ENCODE data around the gene FOCAD. TPM values are rescaled to one million over a fixed set of nuclear protein-coding genes. Genes with fewer than 3 reads are reported as not detected.

FOCAD gene
- total RNA-seq, 1 experiment from 2014 or later: 40.7 TPM

DNA sequence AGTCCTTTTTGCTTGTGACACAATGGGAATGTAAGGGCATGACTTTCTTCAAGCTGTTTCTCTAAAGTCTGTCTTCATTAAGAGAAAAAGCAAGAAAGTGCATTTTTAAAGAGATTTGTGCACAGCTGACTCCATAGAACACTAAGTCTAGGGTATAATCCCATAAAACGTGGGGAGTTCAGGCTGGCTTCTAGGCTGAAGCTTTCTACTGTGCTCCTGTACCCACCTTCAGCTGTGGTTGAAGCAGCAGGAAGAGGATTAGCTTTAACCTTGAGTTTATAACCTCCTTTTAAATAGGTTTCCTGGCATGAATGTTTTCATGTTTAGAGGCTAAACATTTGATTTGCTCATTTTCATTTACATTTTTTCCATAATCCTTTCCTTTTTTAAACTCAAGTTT lies 220.9 kb downstream of the FOCAD start:
- ChIA-PET POLR2A (no interaction called here), CTCF (no interaction called here), RAD21 (ENCODE audit: low non-redundant PET in 1 of 2, low total read pairs in 2 of 2, uncharacterized antibody in 2 of 2, unreplicated experiment in 2 of 2) (no interaction called here)

More for the DNA sequence above, 220.9 kb downstream of the FOCAD start:
- TF ChIP-seq, protein P1, sequence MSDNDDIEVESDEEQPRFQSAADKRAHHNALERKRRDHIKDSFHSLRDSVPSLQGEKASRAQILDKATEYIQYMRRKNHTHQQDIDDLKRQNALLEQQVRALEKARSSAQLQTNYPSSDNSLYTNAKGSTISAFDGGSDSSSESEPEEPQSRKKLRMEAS (IDR thresholded peaks at IDR 0.05): no peak
- TF ChIP-seq, protein P2, sequence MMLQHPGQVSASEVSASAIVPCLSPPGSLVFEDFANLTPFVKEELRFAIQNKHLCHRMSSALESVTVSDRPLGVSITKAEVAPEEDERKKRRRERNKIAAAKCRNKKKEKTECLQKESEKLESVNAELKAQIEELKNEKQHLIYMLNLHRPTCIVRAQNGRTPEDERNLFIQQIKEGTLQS (IDR thresholded peaks at IDR 0.05): no peak
- TF ChIP-seq POLR2AphosphoS5 (IDR thresholded peaks at IDR 0.05; ENCODE audit: low read depth, low read length) (no peak), CEBPB (IDR thresholded peaks at IDR 0.05; ENCODE audit: low read depth) (no peak), FOSL1 (IDR thresholded peaks at IDR 0.05; ENCODE audit: low read depth) (no peak), POLR2A (IDR thresholded peaks at IDR 0.05; ENCODE audit: borderline replicate concordance, extremely low read depth, insufficient read depth, insufficient read length) (no peak), EZH2 (IDR thresholded peaks at IDR 0.05) (no peak), EZH2phosphoT487 (IDR thresholded peaks at IDR 0.05; ENCODE audit: borderline replicate concordance) (no peak), CBX3 (IDR thresholded peaks at IDR 0.05; ENCODE audit: low read depth) (no peak), SP1 (IDR thresholded peaks at IDR 0.05; ENCODE audit: low read depth) (no peak), YY1 (IDR thresholded peaks at IDR 0.05; ENCODE audit: extremely low read depth, insufficient replicate concordance, low read depth, low read length) (no peak), RAD21 (IDR thresholded peaks at IDR 0.05; ENCODE audit: low read depth) (no peak), EGR1 (IDR thresholded peaks at IDR 0.05; ENCODE audit: low read depth) (no peak), SRF (IDR thresholded peaks at IDR 0.05; ENCODE audit: low read depth) (no peak), ELF1 (IDR thresholded peaks at IDR 0.05; ENCODE audit: borderline replicate concordance, low read depth) (no peak), ZFX (IDR thresholded peaks at IDR 0.05) (no peak), TCF7L2 (IDR thresholded peaks at IDR 0.05; ENCODE audit: borderline replicate concordance, extremely low read depth, insufficient read depth, insufficient read length) (no peak)
- TF ChIP-seq, protein P3, sequence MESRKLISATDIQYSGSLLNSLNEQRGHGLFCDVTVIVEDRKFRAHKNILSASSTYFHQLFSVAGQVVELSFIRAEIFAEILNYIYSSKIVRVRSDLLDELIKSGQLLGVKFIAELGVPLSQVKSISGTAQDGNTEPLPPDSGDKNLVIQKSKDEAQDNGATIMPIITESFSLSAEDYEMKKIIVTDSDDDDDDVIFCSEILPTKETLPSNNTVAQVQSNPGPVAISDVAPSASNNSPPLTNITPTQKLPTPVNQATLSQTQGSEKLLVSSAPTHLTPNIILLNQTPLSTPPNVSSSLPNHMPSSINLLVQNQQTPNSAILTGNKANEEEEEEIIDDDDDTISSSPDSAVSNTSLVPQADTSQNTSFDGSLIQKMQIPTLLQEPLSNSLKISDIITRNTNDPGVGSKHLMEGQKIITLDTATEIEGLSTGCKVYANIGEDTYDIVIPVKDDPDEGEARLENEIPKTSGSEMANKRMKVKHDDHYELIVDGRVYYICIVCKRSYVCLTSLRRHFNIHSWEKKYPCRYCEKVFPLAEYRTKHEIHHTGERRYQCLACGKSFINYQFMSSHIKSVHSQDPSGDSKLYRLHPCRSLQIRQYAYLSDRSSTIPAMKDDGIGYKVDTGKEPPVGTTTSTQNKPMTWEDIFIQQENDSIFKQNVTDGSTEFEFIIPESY (IDR thresholded peaks at IDR 0.05; ENCODE audit: extremely low read depth, insufficient replicate concordance, low read length): no peak
- 0 out of 2 replicates have a peak, but pooled peaks cover 3% of the 10 kb centered on the region for H4K20me1 ChIP-seq (ENCODE audit: insufficient read depth)
- no peak overlapping the region for H3K9ac ChIP-seq (ENCODE audit: low read length)
- intact Hi-C loops (cut with micrococcal nuclease): no loop called here
- ATAC-seq: no peak
- no peak overlapping the region for H3K4me2 ChIP-seq (ENCODE audit: low read length)
- H3K4me3 ChIP-seq (replicated peaks in 1 of 2; ENCODE audit: low read depth in 1 of 2, low read length in 2 of 2): no peak overlapping the region
- H3K27ac ChIP-seq (ENCODE audit: low read depth, low read length): no peak overlapping the region
- no TSS peak for BruUV-seq (replicated peaks)
- no peaks in the 10 kb centered on the region for H3K79me2 ChIP-seq (ENCODE audit: insufficient read depth, low read length)
- no peak for DNase-seq (ENCODE audit: low read depth, low spot score)
- no peaks in the 10 kb centered on the region for H3K4me1 ChIP-seq (ENCODE audit: control insufficient read depth in 1 of 2, insufficient read depth in 2 of 2, low read length in 2 of 2)
- H3K9me2 ChIP-seq (ENCODE audit: insufficient read depth): no peaks in the 10 kb centered on the region
- no peak overlapping the region for H2AFZ ChIP-seq (ENCODE audit: low read depth, low read length, poor library complexity, severe bottlenecking)
- no peaks in the 10 kb centered on the region for H3K36me3 ChIP-seq (ENCODE audit: control insufficient read depth in 1 of 2, insufficient read depth in 2 of 2, low read length in 2 of 2)
- no peaks in the 10 kb centered on the region for H3K9me3 ChIP-seq (ENCODE audit: control insufficient read depth in 1 of 2, insufficient read depth in 1 of 2, low read depth in 1 of 2, low read length in 2 of 2)
- no peaks in the 10 kb centered on the region for H3K27me3 ChIP-seq (ENCODE audit: insufficient read depth, low read length)

All from HCT116 (cell line).